K562 (cell line): ENCODE measurements around the gene FAM9B. TPM values are rescaled to one million over a fixed set of nuclear protein-coding genes. Genes with fewer than 3 reads are reported as not detected.

ENCODE experiments used
- AFF1 ChIP-seq, 2 experiments: fragments of 450-650 bp; IDR thresholded peaks; 2 replicates each; pipeline ENCODE4 v1.6.1; 2018; ENCODE audit warnings: mild to moderate bottlenecking in 2 of 2, low read depth in 1 of 2; ENCODE audit not compliant: partially characterized antibody in 2 of 2
- ARHGAP35 ChIP-seq: fragments of 450-650 bp; IDR thresholded peaks from 2 replicates; pipeline ENCODE4 v1.6.1; 2018; ENCODE audit not compliant: partially characterized antibody
- GTF2F1 ChIP-seq: IDR thresholded peaks from 2 replicates; pipeline ENCODE4 v1.6.1; 2011; ENCODE audit warnings: low read depth, low read length, improper control_type of control experiment
- HEY1 ChIP-seq: fragments of 250-450 bp; sonication (Bioruptor Pico); IDR thresholded peaks from 2 replicates; pipeline ENCODE4 v1.5.0; 2020; ENCODE audit warnings: mild to moderate bottlenecking, moderate library complexity, borderline replicate concordance
- REST ChIP-seq, 2 experiments: fragments of 450-650 bp; formaldehyde crosslinking in 1 of 2; IDR thresholded peaks; 2 replicates each; pipeline versions ENCODE4 v1.4.0 to v1.6.1; 2014 to 2020; ENCODE audit warnings: mild to moderate bottlenecking in 2 of 2, borderline replicate concordance in 1 of 2, low read depth in 1 of 2
- SNRNP70 ChIP-seq: fragments of 200-400 bp; formaldehyde crosslinking; optimal IDR thresholded peaks from 2 replicates; pipeline ENCODE3; 2017; ENCODE audit warnings: low read depth, low read length
- SRSF3 ChIP-seq: fragments of 200-400 bp; formaldehyde crosslinking; IDR thresholded peaks from 2 replicates; pipeline ENCODE4 v1.6.1; 2016; ENCODE audit warnings: mild to moderate bottlenecking, low read length, moderate library complexity; ENCODE audit not compliant: insufficient read depth
- ZNF3 ChIP-seq: fragments of 250-450 bp; sonication (Bioruptor Pico); IDR thresholded peaks from 2 replicates; pipeline ENCODE4 v1.5.0; 2021; ENCODE audit warnings: mild to moderate bottlenecking, moderate library complexity
- polyA plus RNA-seq, 8 experiments: library from polyadenylated mRNA; depleted of rRNA in 4 of 8; stranded (reverse) in 5 of 8; unstranded in 3 of 8; fragments of >200 nt; fragmentation: Nextera tagmentation in 2 of 8; fragmentation: Illumina TruSeq in 1 of 8; extraction: Ambion mirVana in 2 of 8; extraction: Trizol in 1 of 8; gene quantifications; 2 replicates each; pipeline versions ENCODE4 v1.2.1 to v1.2.3, GENCODE V29; 2011 to 2014; ENCODE audit warnings: inconsistent platforms in 1 of 8, missing spikeins in 1 of 8
- total RNA-seq, 7 experiments: library from RNA; depleted of rRNA in 6 of 7; stranded (reverse); fragments of >200 nt in 6 of 7; fragmentation: Illumina TruSeq in 2 of 7; extraction: Trizol in 2 of 7; gene quantifications; 2 replicates each; pipeline versions ENCODE4 v1.2.1 to v1.2.3, GENCODE V29; 2011 to 2021; ENCODE audit warnings: low replicate concordance in 1 of 7

Gene FAM9B
- total and polyA plus RNA-seq, 9 of the 15 experiments (the other 6 are each of a cell fraction or from before 2014, with no cell fraction given), result 0.53 to 4.6 (median 3.2) TPM

DNA sequence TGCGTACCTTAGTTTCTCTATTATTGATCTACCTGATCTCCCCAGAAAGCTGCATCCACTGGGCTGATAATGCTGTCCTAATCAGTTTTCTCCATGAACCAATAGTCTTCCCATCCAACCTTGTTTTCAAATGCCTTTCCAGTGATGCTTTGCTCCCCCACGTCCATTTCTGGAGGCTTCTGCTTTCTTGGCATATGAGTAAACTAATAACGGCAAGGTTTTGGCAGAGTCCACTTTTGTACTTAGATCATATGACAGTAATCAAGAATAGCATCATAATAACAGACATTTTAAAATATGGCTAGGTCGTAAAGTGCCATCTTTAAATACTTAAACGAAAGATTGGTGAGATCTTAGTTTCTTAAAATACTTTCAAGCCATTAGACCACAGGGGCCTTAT, 38.4 kb upstream of the FAM9B start (continued):
- TF ChIP-seq SRSF3 (no peak), ZNF3 (CRISPR knock-in tag) (no peak), REST (IDR thresholded peaks at IDR 0.05; ENCODE audit: borderline replicate concordance) (no peak), REST (CRISPR knock-in tag; IDR thresholded peaks at IDR 0.05; ENCODE audit: low read depth) (no peak), AFF1 (IDR thresholded peaks at IDR 0.05; ENCODE audit: low read depth in 1 of 2, partially characterized antibody in 2 of 2) (no peak), SNRNP70 (no peak), ARHGAP35 (no peak), GTF2F1 (no peak), HEY1 (CRISPR knock-in tag) (no peak)
